Fibroblast of mammary gland (primary cell): Measurements from ENCODE around the gene FICD.

Experiments
- DNase-seq: peaks from one replicate; pipeline ENCODE4 v3.0.0-alpha.2; 2010; ENCODE audit warnings: low read depth
- H3K4me3 ChIP-seq: 2 replicates; pipeline ENCODE4 v1.5.1; 2011; ENCODE audit warnings: low read depth, mild to moderate bottlenecking, low read length, moderate library complexity; ENCODE audit not compliant: control insufficient read depth
- TF ChIP-seq, protein P1 (sequence below): conservative IDR thresholded peaks from 2 replicates; pipeline ENCODE4 v1.5.1; 2011; ENCODE audit warnings: low read depth, low read length, inconsistent platforms; ENCODE audit not compliant: control insufficient read depth, insufficient read depth

Gene FICD

DNA sequence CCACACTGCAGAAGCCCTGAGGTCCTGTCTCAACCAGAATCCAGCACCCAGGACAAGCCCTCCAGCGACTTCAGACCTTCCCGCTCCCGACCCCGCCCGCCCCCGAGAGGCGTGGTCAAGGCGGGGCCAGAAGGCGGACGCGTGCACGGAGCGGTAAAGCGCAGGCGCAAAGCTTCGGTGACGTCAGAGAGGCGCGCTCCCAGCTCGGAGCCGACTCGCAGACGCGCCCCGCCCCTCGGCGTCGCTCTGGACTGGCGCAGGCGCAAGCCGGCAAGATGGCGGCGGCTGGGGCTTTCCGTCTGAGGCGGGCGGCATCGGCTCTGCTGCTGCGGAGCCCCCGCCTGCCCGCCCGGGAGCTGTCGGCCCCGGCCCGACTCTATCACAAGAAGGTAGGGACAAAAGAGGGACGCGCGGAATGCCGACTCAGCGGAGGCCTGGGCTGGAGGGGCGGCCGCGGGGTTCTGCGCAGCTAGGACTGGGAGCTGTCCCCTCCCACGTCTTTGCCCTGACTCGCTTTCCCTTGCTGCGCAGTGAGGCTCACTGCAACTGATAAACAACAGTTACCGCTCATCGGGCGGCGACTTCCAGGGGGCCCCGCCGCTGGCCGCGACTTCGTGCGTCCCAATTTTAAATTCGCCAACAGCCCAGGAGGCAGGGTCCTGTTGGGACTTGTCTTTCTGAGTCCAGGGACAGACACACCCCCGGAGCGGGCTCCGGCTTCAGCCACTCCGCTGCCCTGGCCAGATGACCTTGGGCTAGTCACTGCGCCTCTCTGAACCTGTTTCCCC is 47.5 kb downstream of the FICD start, which contains the start of gene ISCU:
ISCU (plus strand) TSS at position 249 of the 788 bp plus-strand sequence; CDS start at position 276, 27 bp downstream.
- TF ChIP-seq, protein P1, sequence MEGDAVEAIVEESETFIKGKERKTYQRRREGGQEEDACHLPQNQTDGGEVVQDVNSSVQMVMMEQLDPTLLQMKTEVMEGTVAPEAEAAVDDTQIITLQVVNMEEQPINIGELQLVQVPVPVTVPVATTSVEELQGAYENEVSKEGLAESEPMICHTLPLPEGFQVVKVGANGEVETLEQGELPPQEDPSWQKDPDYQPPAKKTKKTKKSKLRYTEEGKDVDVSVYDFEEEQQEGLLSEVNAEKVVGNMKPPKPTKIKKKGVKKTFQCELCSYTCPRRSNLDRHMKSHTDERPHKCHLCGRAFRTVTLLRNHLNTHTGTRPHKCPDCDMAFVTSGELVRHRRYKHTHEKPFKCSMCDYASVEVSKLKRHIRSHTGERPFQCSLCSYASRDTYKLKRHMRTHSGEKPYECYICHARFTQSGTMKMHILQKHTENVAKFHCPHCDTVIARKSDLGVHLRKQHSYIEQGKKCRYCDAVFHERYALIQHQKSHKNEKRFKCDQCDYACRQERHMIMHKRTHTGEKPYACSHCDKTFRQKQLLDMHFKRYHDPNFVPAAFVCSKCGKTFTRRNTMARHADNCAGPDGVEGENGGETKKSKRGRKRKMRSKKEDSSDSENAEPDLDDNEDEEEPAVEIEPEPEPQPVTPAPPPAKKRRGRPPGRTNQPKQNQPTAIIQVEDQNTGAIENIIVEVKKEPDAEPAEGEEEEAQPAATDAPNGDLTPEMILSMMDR = no peak
- peak within 1 kb of the TSS; percentile 92 for H3K4me3 ChIP-seq
- peak; percentile 96 for DNase-seq

DNA sequence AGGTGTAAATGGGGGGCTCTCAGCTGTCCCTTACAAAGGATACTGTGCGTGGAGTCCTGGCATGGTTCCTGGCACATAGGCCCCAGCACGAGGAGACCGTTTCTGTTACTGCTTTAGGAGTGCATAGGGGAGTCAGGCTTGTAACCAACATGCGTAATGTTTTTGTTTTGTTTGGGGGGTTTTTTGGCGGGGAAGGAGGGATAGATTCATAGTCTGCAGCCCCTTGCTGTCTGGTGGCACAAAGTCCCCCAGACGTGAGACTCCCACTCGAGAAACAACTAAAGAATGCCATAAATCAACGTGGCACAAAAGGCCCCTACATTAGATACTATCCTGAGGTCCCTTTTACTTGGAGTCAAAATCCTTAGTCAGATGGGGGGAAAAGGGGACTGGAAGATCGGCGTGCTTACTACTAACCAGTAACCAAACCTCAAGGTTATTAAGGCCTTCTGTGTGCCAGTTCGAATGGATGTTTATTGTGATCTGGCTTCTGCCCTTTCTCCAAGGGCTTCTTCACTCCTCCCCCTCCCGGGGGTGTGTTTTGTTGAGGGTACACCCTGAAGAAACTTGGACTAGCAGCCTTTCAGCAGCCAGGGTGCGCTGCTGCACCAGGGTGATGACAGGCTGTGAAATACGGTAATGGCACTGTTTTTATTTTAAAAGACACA is 48.2 kb downstream of the FICD start:
- H3K4me3 ChIP-seq = peak overlapping the region; percentile 92
- DNase-seq = peak; percentile 90

DNA sequence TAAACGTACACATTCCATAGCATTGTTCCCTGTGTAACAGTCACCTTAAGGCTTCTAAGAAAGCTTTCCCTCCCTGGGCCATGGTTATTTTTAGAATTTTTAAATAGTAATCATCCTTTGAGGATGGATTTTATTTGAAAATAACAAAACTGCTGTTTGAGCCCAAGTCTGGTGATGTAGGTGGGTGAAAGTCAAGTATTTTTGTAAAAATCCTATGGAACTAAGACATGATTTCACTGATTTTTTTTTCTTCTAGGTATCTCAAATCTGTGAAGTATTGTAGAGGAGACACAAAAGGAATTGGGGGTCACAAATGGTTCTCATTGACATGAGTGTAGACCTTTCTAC is 48.7 kb downstream of the FICD start:
- DNase-seq = no peak
- H3K4me3 ChIP-seq = peak overlapping the region; percentile 92
- TF ChIP-seq, protein P1 = no peak

More for the DNA sequence above, 48.2 kb downstream of the FICD start:
- TF ChIP-seq, protein P1 = peak; percentile 96

DNA sequence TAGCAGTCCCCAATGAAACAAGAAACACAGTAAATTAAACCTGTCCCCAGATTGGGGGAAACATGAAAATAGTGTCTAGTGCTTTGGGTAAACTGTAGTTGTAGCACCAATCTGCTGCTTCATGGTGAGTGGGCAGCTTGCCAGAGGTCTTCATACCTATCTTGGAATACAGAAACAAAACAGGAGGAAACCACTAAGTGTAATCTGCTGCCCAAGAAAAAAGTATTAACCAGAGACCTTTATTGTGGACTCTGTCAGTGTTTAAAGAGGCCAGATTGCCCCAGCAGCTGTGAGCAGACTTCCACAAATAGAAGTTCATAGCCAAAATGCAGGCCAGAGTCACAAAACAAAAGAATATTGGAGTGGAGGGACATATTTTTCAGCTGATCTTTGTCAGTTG is 49.6 kb downstream of the FICD start:
- no peak for DNase-seq
- TF ChIP-seq, protein P1 = no peak
- H3K4me3 ChIP-seq = no peak overlapping the region

DNA sequence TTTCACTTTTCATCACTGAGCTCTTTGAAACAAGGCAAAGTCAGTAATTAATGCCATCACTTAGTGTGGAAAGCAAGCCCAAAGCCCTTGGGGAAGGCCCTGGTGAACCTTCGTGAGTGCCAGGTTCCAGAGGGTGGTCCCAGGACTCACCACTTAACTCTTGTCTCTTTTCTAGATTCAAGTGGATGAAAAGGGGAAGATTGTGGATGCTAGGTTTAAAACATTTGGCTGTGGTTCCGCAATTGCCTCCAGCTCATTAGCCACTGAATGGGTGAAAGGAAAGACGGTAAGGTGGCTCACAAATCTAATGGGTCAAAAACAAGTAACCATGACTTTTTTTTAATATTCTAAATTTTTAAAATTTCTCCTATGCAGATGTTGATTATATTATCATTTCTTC is 50.1 kb downstream of the FICD start:
- no peak overlapping the region for H3K4me3 ChIP-seq
- TF ChIP-seq, protein P1 = no peak
- DNase-seq = no peak

DNA sequence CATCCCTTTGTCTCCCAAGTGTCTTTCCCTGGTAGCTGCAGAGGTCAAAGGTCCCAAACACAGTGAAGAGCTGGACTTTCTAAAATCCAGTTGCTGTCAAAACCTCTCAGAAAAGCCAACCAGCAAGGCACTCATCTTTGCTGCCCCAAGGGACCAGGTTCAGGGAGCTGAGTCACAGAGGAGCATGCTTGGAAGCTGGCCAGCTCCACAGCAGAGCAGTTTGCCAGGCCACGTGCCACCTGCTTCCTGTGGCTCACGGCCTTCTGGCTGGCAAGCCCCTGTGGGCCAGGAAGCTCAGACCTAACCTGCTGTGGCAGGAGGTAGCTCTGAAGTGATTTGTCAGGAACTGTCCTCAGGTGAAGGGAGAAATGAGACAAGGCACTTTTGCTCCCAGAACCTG is 50.9 kb downstream of the FICD start:
- TF ChIP-seq, protein P1 = no peak
- peak; percentile 89 for DNase-seq
- H3K4me3 ChIP-seq = no peak overlapping the region
